ENCODE data around the gene RNF19B. TPM values are rescaled to one million over a fixed set of nuclear protein-coding genes. Genes with fewer than 3 reads are reported as not detected.

The RNF19B gene
- total RNA-seq, 1 donor from 2014 or later: 29.7 TPM

DNA sequence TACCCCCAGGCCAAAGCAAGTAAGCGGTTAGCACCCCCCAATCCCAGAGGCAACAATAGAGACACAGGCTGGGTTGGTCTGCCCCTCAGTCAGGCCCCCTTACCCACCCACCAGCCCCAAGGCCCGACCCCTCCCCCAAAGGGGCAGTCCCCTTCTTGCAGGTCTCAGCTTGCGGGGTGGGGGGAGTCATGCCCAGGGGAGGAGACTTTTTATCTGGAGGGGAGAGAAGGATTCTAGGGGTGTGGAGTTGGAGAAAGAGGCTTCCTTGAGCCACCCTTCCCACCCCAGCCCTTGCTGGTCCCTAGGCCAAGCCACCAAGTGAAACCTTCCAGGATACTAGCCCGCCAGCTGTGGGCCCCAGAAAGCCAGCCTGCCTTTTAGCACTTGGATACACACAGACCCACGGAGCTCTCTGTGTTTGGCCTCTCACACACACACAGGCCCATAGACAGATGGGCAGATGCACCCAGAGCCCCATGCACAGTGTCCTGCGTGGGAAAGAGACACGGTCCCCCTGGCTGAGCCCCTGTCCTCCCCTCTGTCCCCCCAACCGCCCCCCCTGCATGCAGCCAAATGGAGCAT is 70.5 kb downstream of the RNF19B start:
- Mint-ChIP-seq H3K9me3 (ENCODE audit: unreplicated experiment) (no peaks in the 10 kb centered on the region), H3K4me1 (ENCODE audit: low read depth, unreplicated experiment) (peaks cover 4% of the 10 kb centered on the region), H3K4me3 (ENCODE audit: unreplicated experiment) (no peak overlapping the region), H3K27ac (ENCODE audit: unreplicated experiment) (no peak overlapping the region), H3K27me3 (ENCODE audit: low read depth, unreplicated experiment) (peaks cover 73% of the 10 kb centered on the region), H3K36me3 (ENCODE audit: low read depth, unreplicated experiment) (peaks cover 7% of the 10 kb centered on the region)
- Histone ChIP-seq H3K27ac (ENCODE audit: low read depth, low read length) (no peak overlapping the region), H3K27me3 (ENCODE audit: insufficient read depth, low read length) (peaks cover 21% of the 10 kb centered on the region), H3K4me2 (ENCODE audit: low read length) (peak overlapping the region; percentile 88), H3K79me2 (ENCODE audit: insufficient read depth, low read length) (no peaks in the 10 kb centered on the region), H3K36me3 (ENCODE audit: insufficient read depth, low read length) (no peaks in the 10 kb centered on the region), H2AFZ (ENCODE audit: low read depth, low read length) (no peak overlapping the region), H3K4me1 (ENCODE audit: insufficient read depth, low read length) (no peaks in the 10 kb centered on the region), H4K20me1 (ENCODE audit: insufficient read depth, low read length) (no peaks in the 10 kb centered on the region), H3K4me3 (ENCODE audit: insufficient read depth, low read depth, low read length) (no peak overlapping the region), H3K9ac (ENCODE audit: low read length) (no peak overlapping the region), H3K9me3 (ENCODE audit: insufficient read depth, low read depth, low read length) (no peaks in the 10 kb centered on the region)
- TF ChIP-seq, protein P1, sequence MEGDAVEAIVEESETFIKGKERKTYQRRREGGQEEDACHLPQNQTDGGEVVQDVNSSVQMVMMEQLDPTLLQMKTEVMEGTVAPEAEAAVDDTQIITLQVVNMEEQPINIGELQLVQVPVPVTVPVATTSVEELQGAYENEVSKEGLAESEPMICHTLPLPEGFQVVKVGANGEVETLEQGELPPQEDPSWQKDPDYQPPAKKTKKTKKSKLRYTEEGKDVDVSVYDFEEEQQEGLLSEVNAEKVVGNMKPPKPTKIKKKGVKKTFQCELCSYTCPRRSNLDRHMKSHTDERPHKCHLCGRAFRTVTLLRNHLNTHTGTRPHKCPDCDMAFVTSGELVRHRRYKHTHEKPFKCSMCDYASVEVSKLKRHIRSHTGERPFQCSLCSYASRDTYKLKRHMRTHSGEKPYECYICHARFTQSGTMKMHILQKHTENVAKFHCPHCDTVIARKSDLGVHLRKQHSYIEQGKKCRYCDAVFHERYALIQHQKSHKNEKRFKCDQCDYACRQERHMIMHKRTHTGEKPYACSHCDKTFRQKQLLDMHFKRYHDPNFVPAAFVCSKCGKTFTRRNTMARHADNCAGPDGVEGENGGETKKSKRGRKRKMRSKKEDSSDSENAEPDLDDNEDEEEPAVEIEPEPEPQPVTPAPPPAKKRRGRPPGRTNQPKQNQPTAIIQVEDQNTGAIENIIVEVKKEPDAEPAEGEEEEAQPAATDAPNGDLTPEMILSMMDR (IDR thresholded peaks at IDR 0.05; ENCODE audit: insufficient read depth, low read depth, low read length): no peak
- no peak for TF ChIP-seq EZH2 (IDR thresholded peaks at IDR 0.05; ENCODE audit: insufficient read depth, low read length)
- FAIRE-seq (no peak), DNase-seq (ENCODE audit: low read depth) (no peak)

DNA sequence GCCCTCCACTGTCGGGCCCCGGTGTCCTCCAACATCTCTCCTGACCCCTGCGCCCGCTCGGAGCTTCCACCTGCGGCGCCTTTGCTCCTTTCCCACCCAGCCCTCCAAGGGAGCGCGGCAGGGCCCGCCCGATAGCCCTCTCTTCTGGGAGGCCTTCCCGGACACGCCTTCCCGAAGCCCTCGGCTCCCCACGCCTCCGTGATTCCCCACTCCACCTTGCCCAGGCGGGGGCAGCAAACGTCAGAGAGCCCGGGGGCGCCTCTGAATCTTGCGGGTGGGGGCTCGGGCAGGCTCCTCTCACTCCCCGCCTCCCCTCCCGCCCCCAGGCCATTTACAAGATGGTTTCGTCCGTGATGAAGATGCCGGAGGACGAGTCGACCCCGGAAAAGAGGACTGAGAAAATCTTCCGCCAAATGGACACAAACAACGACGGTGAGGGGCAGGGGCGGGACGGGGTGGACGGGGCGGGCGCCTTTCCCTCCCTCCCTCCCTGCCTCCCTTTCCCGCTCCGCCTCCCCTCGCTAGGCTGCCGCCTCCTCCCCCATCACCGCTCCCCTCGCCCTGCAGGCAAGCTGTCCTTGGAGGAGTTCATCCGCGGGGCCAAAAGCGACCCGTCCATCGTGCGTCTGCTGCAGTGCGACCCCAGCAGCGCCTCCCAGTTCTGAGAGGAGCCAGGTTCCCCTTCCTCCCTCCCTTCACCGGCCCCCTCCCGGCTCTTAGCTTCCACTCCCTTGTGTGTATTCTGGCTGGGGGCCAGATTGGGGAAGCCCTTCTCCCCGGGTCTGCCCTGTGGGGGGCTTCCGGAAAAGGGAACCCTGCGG is 71.2 kb downstream of the RNF19B start:
- Histone ChIP-seq H3K27me3 (ENCODE audit: insufficient read depth, low read length) (peaks cover 24% of the 10 kb centered on the region), H3K4me1 (ENCODE audit: insufficient read depth, low read length) (no peaks in the 10 kb centered on the region), H3K9ac (ENCODE audit: low read length) (peak overlapping the region; percentile 27), H3K27ac (ENCODE audit: low read depth, low read length) (no peak overlapping the region), H4K20me1 (ENCODE audit: insufficient read depth, low read length) (no peaks in the 10 kb centered on the region), H3K36me3 (ENCODE audit: insufficient read depth, low read length) (no peaks in the 10 kb centered on the region), H3K4me3 (ENCODE audit: insufficient read depth, low read depth, low read length) (peak overlapping the region; percentile 42), H3K79me2 (ENCODE audit: insufficient read depth, low read length) (no peaks in the 10 kb centered on the region), H2AFZ (ENCODE audit: low read depth, low read length) (peak overlapping the region; percentile 73), H3K4me2 (ENCODE audit: low read length) (peak overlapping the region; percentile 88), H3K9me3 (ENCODE audit: insufficient read depth, low read depth, low read length) (no peaks in the 10 kb centered on the region)
- FAIRE-seq (no peak), DNase-seq (ENCODE audit: low read depth) (peak; percentile 15)
- peaks cover 76% of the 10 kb centered on the region for H3K27me3 Mint-ChIP-seq (ENCODE audit: low read depth, unreplicated experiment)
- H3K4me3 Mint-ChIP-seq (ENCODE audit: unreplicated experiment): no peak overlapping the region
- no peaks in the 10 kb centered on the region for H3K9me3 Mint-ChIP-seq (ENCODE audit: unreplicated experiment)
- peaks cover 7% of the 10 kb centered on the region for H3K36me3 Mint-ChIP-seq (ENCODE audit: low read depth, unreplicated experiment)
- H3K27ac Mint-ChIP-seq (ENCODE audit: unreplicated experiment): no peak overlapping the region
- TF ChIP-seq, protein P1 (IDR thresholded peaks at IDR 0.05; ENCODE audit: insufficient read depth, low read depth, low read length): no peak
- TF ChIP-seq EZH2 (IDR thresholded peaks at IDR 0.05; ENCODE audit: insufficient read depth, low read length): peak; percentile 72
- H3K4me1 Mint-ChIP-seq (ENCODE audit: low read depth, unreplicated experiment): peaks cover 4% of the 10 kb centered on the region
